A673 (cell line): ENCODE data around the gene MYCBPAP. TPM values are rescaled to one million over a fixed set of nuclear protein-coding genes. Genes with fewer than 3 reads are reported as not detected.

Experiments used
- BruUV-seq: library from RNA; stranded (reverse); fragments of 400-500 nt; replicated peaks from 2 replicates; lab custom pipeline; 2021; lab: Mats Ljungman, UMichigan
- CTCF ChIA-PET: fragments of 300-600 bp; sonication (Branson Sonifier 250); formaldehyde crosslinking; loops from one replicate; lab custom pipeline; 2022; ENCODE audit warnings: antibody characterized with exemption; lab: Charles Lee
- POLR2A ChIA-PET: fragments of 300-600 bp; sonication (Branson Sonifier 250); formaldehyde crosslinking; loops from one replicate; lab custom pipeline; 2022; ENCODE audit warnings: antibody characterized with exemption; ENCODE audit not compliant: low non-redundant PET; lab: Charles Lee
- DNase-seq: peaks from one replicate; pipeline ENCODE4 v3.0.0-alpha.2; 2015; ENCODE audit warnings: low spot score
- H3K27ac ChIP-seq: fragments of 200-600 bp; sonication (generic); 2 replicates; pipeline ENCODE4 v1.5.1; 2016; ENCODE audit warnings: mixed run types, low read depth, mild to moderate bottlenecking, mixed read lengths, antibody characterized with exemption, low read length; ENCODE audit not compliant: poor library complexity, severe bottlenecking
- H3K27me3 ChIP-seq: fragments of 200-600 bp; sonication (generic); replicated peaks from 2 replicates; pipeline ENCODE4 v1.6.1; 2017; ENCODE audit warnings: mixed run types, low read depth, mild to moderate bottlenecking, mixed read lengths, antibody characterized with exemption, low read length; ENCODE audit not compliant: insufficient read depth, poor library complexity
- H3K36me3 ChIP-seq: fragments of 200-600 bp; sonication (generic); 2 replicates; pipeline ENCODE4 v1.6.1; 2016; ENCODE audit warnings: mixed run types, mild to moderate bottlenecking, mixed read lengths, antibody characterized with exemption, low read length; ENCODE audit not compliant: insufficient read depth, poor library complexity, severe bottlenecking
- H3K4me1 ChIP-seq: fragments of 200-600 bp; sonication (generic); 2 replicates; pipeline ENCODE4 v1.6.1; 2017; ENCODE audit warnings: mixed run types, mild to moderate bottlenecking, mixed read lengths, antibody characterized with exemption, low read length; ENCODE audit not compliant: insufficient read depth, poor library complexity, severe bottlenecking
- H3K4me3 ChIP-seq: fragments of 200-600 bp; sonication (generic); 2 replicates; pipeline ENCODE4 v1.5.1; 2016; ENCODE audit warnings: low read depth, mixed run types, mild to moderate bottlenecking, mixed read lengths, low read length; ENCODE audit not compliant: poor library complexity, severe bottlenecking
- H3K9me3 ChIP-seq: fragments of 200-600 bp; sonication (generic); 2 replicates; pipeline ENCODE4 v1.6.1; 2016; ENCODE audit warnings: mixed run types, low read depth, mild to moderate bottlenecking, mixed read lengths, antibody characterized with exemption, low read length; ENCODE audit not compliant: poor library complexity, severe bottlenecking
- EZH2 ChIP-seq: fragments of 200-600 bp; sonication (generic); IDR thresholded peaks from 2 replicates; pipeline ENCODE4 v1.6.1; 2017; ENCODE audit warnings: borderline replicate concordance, low read depth, mild to moderate bottlenecking, mixed read lengths, antibody characterized with exemption, low read length; ENCODE audit not compliant: poor library complexity, severe bottlenecking
- intact Hi-C: fragments of 100-400 bp; cut with micrococcal nuclease; formaldehyde crosslinking; loops from one replicate; pipeline ENCODE4 v1.10.0; 2022; ENCODE audit not compliant: unreplicated experiment
- total RNA-seq: library from RNA; stranded (reverse); gene quantifications from 2 replicates; pipeline ENCODE4 v1.2.3, GENCODE V29; 2021
- TF ChIP-seq, protein P1 (sequence below): fragments of 300-800, 200-600 bp; sonication (generic); conservative IDR thresholded peaks from 2 replicates; pipeline ENCODE4 v1.5.1; 2017; ENCODE audit warnings: low read depth, mild to moderate bottlenecking, antibody characterized with exemption, low read length, moderate library complexity, mixed read lengths

Gene MYCBPAP
- total RNA-seq, 1 experiment from 2014 or later: 0.92 TPM

DNA sequence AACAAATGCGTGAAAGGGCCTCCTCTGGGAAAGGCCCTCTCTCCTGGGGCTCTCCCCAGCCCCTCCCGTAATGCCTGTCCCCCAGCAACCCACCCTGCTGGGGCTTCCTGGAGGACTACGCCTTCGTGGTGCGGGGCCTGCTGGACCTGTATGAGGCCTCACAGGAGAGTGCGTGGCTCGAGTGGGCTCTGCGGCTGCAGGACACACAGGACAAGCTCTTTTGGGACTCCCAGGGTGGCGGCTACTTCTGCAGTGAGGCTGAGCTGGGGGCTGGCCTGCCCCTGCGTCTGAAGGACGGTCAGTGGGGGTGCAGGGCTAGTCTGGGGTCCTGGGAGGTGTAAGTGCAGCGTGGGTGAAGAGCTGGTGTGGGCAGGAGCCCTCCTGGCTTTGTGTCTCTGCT is 43.6 kb downstream of the MYCBPAP start:
- no peak overlapping the region for H3K27ac ChIP-seq
- ChIA-PET POLR2A (no interaction called here), CTCF (no interaction called here)
- no peaks in the 10 kb centered on the region for H3K27me3 ChIP-seq
- no TSS peak for BruUV-seq
- no peak for DNase-seq
- TF ChIP-seq, protein P1, sequence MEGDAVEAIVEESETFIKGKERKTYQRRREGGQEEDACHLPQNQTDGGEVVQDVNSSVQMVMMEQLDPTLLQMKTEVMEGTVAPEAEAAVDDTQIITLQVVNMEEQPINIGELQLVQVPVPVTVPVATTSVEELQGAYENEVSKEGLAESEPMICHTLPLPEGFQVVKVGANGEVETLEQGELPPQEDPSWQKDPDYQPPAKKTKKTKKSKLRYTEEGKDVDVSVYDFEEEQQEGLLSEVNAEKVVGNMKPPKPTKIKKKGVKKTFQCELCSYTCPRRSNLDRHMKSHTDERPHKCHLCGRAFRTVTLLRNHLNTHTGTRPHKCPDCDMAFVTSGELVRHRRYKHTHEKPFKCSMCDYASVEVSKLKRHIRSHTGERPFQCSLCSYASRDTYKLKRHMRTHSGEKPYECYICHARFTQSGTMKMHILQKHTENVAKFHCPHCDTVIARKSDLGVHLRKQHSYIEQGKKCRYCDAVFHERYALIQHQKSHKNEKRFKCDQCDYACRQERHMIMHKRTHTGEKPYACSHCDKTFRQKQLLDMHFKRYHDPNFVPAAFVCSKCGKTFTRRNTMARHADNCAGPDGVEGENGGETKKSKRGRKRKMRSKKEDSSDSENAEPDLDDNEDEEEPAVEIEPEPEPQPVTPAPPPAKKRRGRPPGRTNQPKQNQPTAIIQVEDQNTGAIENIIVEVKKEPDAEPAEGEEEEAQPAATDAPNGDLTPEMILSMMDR: no peak
- TF ChIP-seq EZH2: no peak
- H3K4me3 ChIP-seq: no peak overlapping the region
- H3K9me3 ChIP-seq: no peaks in the 10 kb centered on the region
- no peaks in the 10 kb centered on the region for H3K36me3 ChIP-seq
- peaks cover 5% of the 10 kb centered on the region for H3K4me1 ChIP-seq
- intact Hi-C loops: loop anchor here (1.0 to 2.0 kb wide), 2 partner anchors 74 to 143 kb away; no protein-coding TSS in a partner anchor

- Histone ChIP-seq H3K4me1 (peaks cover 7% of the 10 kb centered on the region), H3K4me3 (no peak overlapping the region), H3K27me3 (no peaks in the 10 kb centered on the region), H3K9me3 (no peaks in the 10 kb centered on the region), H3K36me3 (no peaks in the 10 kb centered on the region), H3K27ac (no peak overlapping the region)
- intact Hi-C loops: no loop called here
- BruUV-seq: no TSS peak
- TF ChIP-seq, protein P1: no peak
- no peak for TF ChIP-seq EZH2
- CTCF ChIA-PET: no interaction called here
- POLR2A ChIA-PET: no interaction called here
- no peak for DNase-seq
Observed at GRCh38 chr17:50554201-50554600, 46.0 kb downstream of the MYCBPAP start.

DNA sequence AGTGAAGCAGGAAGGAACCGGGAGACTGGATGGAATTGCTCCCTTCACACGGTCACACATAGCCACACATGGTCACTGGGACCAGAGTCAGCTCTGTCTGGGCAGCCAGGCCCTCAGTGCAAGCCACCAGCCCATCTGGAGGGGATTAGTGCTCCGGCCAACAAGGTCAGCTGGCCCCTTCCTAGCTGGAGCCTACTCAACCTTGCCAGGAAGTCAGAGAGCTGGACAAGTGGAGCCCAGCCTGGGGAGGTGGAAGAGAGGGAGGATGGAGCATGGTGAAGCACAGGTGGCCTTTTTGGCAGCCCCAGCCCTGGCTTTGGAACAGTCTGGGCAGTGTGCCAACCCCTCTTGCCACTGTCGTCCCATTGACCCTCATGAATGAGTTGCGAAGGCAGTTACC is 48.6 kb downstream of the MYCBPAP start:
- H3K4me1 ChIP-seq: peaks cover 18% of the 10 kb centered on the region
- DNase-seq: no peak
- H3K36me3 ChIP-seq: no peaks in the 10 kb centered on the region
- intact Hi-C loops: no loop called here
- H3K27ac ChIP-seq: no peak overlapping the region
- ChIA-PET POLR2A (no interaction called here), CTCF (no interaction called here)
- TF ChIP-seq, protein P1: no peak
- TF ChIP-seq EZH2: no peak
- no peak overlapping the region for H3K4me3 ChIP-seq
- no peaks in the 10 kb centered on the region for H3K9me3 ChIP-seq
- BruUV-seq: no TSS peak
- peaks cover 7% of the 10 kb centered on the region for H3K27me3 ChIP-seq
